IPS-NIHi7 (cell line): ENCODE data around the gene VWA8.
"Not testable (repeated sequence)": the region's sequence is repeated elsewhere in the genome, so short reads cannot be mapped to it uniquely, and the experiment has no call there.

Experiments
- DNase-seq: peaks from one replicate; pipeline ENCODE4 v3.0.0; 2012; ENCODE audit warnings: mixed read lengths; ENCODE audit errors: extremely low spot score

Gene VWA8

GRCh38 chr13:41645331-41645730, 315.6 kb downstream of the VWA8 start:
- DNase-seq: no peak

DNA sequence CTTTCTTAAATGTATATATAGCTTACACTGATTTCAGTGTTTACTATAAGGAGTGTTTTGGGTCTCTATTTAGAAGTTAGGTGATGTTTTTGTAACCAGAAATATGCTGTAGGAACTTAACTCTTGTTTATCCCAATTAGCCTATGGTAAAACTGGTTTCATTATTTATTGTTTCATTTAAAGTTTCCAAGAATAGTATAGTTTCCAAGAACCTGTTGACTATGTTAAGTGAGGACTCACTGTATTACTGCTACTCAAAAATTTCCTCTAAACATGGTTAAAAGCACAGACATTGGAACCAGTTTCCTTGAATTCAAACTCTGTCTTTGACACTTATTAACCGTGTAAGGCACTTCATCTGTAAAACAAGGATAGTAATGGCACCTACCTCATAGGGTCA, 316.2 kb downstream of the VWA8 start:
- DNase-seq: no peak

DNA sequence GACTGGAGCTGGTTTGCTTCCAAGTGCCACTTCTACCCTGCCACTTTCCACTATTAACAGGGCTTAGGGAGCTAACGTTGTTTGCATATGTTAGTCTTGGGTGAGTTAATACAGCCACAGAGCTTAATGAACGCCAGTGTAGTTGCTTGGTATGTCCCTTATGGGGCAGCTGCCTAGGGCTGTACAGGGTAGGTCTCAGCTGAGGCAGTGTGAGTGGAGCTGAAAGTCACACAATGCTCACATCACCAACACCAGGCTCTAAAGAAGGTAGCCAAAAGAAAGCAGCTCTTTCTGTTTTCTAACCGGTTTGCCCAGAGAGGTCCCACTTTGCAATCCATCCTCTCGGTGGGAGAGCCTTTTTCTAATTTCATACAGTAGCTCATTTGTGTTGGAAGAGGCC, 317.4 kb downstream of the VWA8 start:
- DNase-seq: no peak

- DNase-seq: no peak
These were observed 318.9 kb downstream of the VWA8 start for GRCh38 chr13:41641961-41642360.

- DNase-seq: no peak
These were observed 319.5 kb downstream of the VWA8 start for GRCh38 chr13:41641429-41641828.

DNA sequence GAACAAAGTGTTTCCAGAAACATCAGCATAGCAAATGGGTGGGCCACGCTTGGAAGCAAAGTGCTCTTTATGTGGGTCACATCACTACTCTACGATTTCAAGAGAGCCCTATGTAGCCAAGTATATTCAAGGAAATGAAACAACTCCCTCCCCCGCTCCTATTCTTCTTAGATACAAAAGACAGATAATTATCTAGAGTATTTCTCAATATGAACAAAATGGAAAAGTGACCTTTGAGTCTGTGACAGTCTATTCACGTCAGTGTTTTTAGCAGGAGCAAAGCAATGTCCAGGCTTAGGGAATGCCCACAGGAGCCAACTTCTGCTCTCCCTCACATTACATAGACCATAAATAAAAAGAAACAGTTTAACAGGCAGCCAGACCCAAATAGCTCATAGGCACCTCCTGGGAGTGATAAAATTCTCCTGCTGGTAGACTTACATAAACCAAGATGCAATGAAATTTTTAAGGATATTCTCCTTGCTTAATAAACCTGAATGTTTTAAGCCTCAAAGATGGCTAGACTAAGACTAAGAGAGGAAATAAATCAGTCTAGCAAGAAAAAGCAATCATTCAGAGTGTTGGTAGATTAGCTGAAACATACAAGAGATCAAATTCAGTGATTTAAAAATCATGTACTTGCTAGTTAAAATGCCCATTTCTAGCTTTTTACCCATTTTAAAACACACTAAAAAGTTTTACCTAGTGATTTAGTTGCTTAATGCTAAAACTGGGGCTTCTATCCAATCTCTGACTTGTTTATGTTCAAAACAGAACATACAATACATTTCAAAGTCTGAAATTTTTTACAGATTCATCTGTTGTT, 320.7 kb downstream of the VWA8 start:
- DNase-seq: no peak

GRCh38 chr13:41639237-41639904, 321.5 kb downstream of the VWA8 start:
- no peak for DNase-seq

GRCh38 chr13:41637586-41637985, 323.3 kb downstream of the VWA8 start:
- no peak for DNase-seq

DNA sequence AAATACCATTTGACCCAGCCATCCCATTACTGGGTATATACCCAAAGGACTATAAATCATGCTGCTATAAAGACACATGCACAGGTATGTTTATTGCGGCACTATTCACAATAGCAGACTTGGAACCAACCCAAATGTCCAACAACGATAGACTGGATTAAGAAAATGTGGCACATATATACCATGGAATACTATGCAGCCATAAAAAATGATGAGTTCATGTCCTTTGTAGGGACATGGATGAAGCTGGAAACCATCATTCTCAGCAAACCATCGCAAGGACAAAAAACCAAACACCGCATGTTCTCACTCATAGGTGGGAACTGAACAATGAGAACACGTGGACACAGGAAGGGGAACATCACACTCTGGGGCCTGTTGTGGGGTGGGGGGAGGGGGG, 323.9 kb downstream of the VWA8 start:
- not testable (repeated sequence) for DNase-seq

- not testable (repeated sequence) for DNase-seq
These were observed 324.3 kb downstream of the VWA8 start for GRCh38 chr13:41636590-41636989.

- no peak for DNase-seq
These were observed 326.5 kb downstream of the VWA8 start for GRCh38 chr13:41634407-41634806.

- DNase-seq: no peak
These were observed 327.1 kb downstream of the VWA8 start for GRCh38 chr13:41633776-41634175.

DNA sequence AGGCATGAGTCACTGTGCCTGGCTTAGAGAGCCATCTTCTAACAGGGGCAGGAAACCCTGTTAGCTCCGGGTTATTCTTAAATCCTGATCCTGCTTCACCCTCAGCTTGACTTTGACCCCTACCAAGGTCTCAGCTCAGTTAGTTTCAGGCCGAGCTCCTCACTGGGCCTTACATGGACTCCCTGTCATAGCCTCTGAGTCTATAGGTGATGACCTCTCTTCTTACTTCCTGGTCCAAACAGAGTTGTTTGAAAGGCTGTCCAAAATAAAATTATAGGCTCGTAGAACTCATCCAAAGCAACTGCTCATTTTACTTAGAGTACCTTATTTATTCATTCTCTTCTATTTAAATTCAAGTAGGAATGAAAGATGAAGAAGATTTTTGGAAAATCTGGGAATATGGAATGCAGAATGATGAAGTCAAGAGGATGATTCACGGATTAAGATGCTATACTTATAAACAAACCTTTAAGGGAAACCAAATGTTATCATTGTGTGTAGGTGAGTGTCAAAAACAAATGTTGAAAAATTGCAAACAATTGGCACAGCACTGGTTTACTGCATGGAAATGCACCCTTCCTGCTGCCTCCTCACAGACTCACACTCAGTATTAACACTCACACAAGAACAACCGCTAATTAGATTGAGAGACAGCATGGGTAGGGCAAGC, 329.5 kb downstream of the VWA8 start:
- DNase-seq: no peak

- no peak for DNase-seq
These were observed 333.5 kb downstream of the VWA8 start for GRCh38 chr13:41627425-41627824.

GRCh38 chr13:41624041-41624440, 336.9 kb downstream of the VWA8 start:
- DNase-seq: no peak

DNA sequence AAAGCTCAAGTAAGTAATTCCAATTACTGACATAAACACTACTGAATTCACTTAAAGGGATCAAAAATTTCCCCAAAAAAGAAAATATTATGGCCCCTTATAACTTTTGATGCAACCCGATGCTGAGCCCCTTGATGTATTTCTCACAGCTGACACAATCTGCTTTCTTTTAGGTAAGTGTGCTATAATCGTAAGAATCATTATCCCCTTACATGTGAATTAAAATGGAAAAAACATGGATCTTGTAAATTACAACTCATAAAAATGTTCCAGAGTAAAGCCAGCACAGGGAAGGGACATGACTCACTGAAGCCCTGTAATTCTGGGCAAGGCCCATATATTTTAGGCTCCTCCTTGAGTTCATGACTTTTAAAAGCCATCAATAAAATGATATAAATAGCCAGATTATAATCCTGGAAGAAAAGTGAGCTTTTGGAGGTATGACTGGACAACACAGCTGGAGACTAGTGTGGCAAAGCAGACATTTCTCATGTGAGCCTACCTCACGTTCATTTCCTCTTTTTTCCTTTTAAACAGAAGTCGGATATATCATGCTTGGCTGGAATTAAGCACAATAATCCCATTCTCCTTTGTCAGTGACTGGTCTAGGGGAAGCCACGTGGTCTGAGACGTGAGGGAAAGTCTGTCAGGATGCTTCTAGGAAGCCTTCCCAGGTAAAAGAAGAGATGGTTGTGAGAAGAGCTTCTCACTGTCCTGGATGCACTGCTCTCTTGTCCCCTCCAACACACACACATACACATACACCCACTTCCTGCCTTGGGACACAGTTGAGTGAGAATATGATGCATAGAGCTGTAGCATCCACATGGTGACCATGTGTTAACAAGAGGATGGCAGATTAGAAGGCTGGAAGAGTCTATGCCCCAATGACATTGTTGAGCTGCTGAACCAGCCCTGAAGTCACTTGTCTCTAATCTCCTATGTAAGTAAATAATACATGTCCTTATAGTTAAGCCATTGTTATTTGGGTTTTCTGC, 338.2 kb downstream of the VWA8 start:
- no peak for DNase-seq

DNA sequence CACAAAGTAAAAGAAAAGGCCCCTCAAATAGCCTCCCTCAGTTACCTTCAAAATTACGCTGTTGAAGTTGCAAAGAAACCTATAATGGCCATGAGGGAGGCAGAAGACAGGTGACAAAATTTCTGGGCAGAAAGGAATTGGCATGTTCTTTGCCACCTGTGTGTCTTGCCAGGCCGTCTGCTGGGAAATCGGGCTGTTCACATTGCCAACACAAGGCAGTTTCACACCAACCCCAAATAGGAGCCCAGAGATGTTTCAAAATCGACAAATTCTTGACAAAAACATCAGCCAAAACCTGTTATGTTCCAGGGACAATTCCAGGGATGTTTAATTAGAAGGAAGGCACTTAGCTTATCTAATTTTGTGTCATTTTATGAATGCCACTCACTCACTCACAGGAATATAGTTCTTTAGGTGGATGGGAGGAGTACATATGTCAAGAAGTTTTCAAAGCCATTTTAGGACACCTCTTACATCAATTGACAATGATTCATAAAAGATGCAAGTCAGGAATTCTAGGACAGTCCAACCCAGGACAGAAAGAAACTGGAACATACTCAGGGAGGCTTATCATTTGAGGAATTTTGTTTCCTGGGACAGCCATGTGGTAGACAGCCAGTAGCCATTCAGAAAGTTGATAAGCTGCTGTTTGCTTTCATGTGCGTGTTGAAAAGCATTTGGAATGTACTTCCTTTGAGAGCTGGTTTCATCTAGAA, 339.0 kb downstream of the VWA8 start:
- no peak for DNase-seq

DNA sequence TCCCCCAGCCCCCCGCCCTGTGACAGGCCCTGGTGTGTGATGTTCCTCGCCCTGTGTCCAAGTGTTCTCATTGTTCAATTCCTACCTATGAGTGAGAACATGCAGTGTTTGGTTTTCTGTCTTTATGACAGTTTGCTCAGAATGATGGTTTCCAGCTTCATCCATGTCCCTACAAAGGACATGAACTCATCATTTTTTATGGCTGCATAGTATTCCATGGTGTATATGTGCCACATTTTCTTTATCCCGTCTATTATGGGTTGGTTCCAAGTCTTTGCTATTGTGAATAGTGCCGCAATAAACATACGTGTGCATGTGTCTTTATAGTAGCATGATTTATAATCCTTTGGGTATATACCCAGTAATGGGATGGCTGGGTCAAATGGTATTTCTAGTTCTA, 343.3 kb downstream of the VWA8 start:
- DNase-seq: not testable (repeated sequence)

GRCh38 chr13:41616151-41616550, 344.8 kb downstream of the VWA8 start:
- DNase-seq: no peak

DNA sequence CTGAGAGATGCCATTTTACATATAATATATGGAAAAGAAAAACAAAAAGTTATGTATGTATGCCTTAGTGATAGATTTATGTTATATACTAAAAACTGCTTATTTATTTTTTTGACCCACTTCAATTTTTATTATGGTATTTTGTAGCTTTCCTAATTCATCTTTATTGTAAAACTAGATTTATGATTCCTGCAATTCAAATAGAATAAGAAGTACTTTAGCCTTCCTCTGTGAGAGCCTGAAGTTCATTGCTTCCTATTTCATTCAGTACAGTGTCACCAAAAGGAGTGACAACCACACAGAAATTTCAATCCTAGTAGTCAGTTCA, 345.4 kb downstream of the VWA8 start:
- DNase-seq: no peak
